Fibroblast of lung (primary cell): ENCODE measurements around the gene SERPINH1.

Experiments
- EZH2 ChIP-seq: IDR thresholded peaks from 2 replicates; pipeline ENCODE4 v1.5.1; 2012; ENCODE audit warnings: low read length, control low read depth, mild to moderate bottlenecking; ENCODE audit errors: missing control alignments
- TF ChIP-seq, protein P1 (sequence below), 2 donors: IDR thresholded peaks in 1 of 2; conservative IDR thresholded peaks in 1 of 2; 1 replicate in 1 of 2; 2 replicates in 1 of 2; pipeline ENCODE4 v1.5.1; 2011 to 2012; ENCODE audit warnings: low read length in 2 of 2, control low read depth in 1 of 2, inconsistent platforms in 1 of 2, low read depth in 1 of 2, mild to moderate bottlenecking in 1 of 2

DNA sequence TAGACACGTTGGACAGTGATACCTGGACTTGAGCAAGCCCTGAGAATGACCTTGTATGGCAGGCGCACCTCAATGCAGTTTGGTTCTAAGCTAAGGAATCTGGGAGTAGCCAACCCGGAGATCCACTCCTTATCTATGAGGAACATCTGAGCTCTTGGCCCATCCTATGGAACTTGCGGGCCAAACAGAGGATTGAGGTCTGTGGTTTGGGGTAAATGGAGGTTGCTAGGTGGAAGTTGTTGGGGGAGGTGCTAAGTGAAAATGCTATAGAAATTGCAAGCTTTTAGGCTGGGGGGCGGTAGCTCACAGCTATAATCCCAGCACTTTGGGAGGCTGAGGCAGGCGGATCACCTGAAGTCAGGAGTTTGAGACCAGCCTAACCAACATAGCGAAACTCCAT is 45.2 kb upstream of the SERPINH1 start:
- TF ChIP-seq, protein P1, sequence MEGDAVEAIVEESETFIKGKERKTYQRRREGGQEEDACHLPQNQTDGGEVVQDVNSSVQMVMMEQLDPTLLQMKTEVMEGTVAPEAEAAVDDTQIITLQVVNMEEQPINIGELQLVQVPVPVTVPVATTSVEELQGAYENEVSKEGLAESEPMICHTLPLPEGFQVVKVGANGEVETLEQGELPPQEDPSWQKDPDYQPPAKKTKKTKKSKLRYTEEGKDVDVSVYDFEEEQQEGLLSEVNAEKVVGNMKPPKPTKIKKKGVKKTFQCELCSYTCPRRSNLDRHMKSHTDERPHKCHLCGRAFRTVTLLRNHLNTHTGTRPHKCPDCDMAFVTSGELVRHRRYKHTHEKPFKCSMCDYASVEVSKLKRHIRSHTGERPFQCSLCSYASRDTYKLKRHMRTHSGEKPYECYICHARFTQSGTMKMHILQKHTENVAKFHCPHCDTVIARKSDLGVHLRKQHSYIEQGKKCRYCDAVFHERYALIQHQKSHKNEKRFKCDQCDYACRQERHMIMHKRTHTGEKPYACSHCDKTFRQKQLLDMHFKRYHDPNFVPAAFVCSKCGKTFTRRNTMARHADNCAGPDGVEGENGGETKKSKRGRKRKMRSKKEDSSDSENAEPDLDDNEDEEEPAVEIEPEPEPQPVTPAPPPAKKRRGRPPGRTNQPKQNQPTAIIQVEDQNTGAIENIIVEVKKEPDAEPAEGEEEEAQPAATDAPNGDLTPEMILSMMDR (conservative IDR thresholded peaks at IDR 0.05 in 1 of 2, IDR thresholded peaks at IDR 0.05 in 1 of 2; ENCODE audit: low read depth in 1 of 2, low read length in 2 of 2), result no peak
- TF ChIP-seq EZH2, result no peak
